Keratinocyte (primary cell): Measurements from ENCODE around the gene CFL1. TPM values are rescaled to one million over a fixed set of nuclear protein-coding genes. Genes with fewer than 3 reads are reported as not detected.

Experiments
- DNase-seq: peaks from one replicate; pipeline ENCODE4 v3.0.0-alpha.2; 2011; ENCODE audit warnings: low read depth, missing footprints, low spot score
- FAIRE-seq: peaks from 2 replicates; lab custom pipeline; 2011; peaks lifted over from hg19 to GRCh38; lab: Jason Lieb, UNC
- H2AFZ ChIP-seq: 2 replicates; pipeline ENCODE4 v1.6.0; 2012; ENCODE audit warnings: low read length, control low read depth, inconsistent platforms; ENCODE audit not compliant: control insufficient read depth
- H3K27ac ChIP-seq: 2 replicates; pipeline ENCODE4 v1.5.1; 2011; ENCODE audit warnings: low read length; ENCODE audit not compliant: control insufficient read depth, insufficient read depth
- H3K27me3 ChIP-seq: 3 replicates; pipeline ENCODE4 v1.6.0; 2011; ENCODE audit warnings: low read length; ENCODE audit not compliant: control insufficient read depth, insufficient read depth; ENCODE audit errors: extremely low read depth
- H3K36me3 ChIP-seq, 2 experiments: 2 replicates in 1 of 2; 3 replicates in 1 of 2; pipeline ENCODE4 v1.5.1; 2011; ENCODE audit warnings: low read length in 2 of 2, mild to moderate bottlenecking in 1 of 2; ENCODE audit not compliant: control insufficient read depth in 2 of 2, insufficient read depth in 2 of 2; ENCODE audit errors: extremely low read depth in 1 of 2
- H3K4me1 ChIP-seq: 3 replicates; pipeline ENCODE4 v1.5.1; 2011; ENCODE audit warnings: low read length; ENCODE audit not compliant: control insufficient read depth, insufficient read depth; ENCODE audit errors: extremely low read depth
- H3K4me2 ChIP-seq: 3 replicates; pipeline ENCODE4 v1.6.0; 2011; ENCODE audit warnings: low read depth, low read length; ENCODE audit not compliant: control insufficient read depth, insufficient read depth; ENCODE audit errors: extremely low read depth
- H3K4me3 ChIP-seq, 3 experiments: fragments of 200-600 bp in 1 of 3; sonication (generic) in 1 of 3; 2 replicates in 2 of 3; 3 replicates in 1 of 3; pipeline ENCODE4 v1.5.1; 2011 to 2016; ENCODE audit warnings: low read length in 3 of 3, mild to moderate bottlenecking in 3 of 3, control low read depth in 2 of 3, inconsistent platforms in 1 of 3, low read depth in 1 of 3, mixed read lengths in 1 of 3, mixed run types in 1 of 3, moderate library complexity in 1 of 3; ENCODE audit not compliant: control insufficient read depth in 2 of 3, insufficient read depth in 2 of 3; ENCODE audit errors: extremely low read depth in 1 of 3
- H3K79me2 ChIP-seq: 2 replicates; pipeline ENCODE4 v1.6.0; 2012; ENCODE audit warnings: low read length; ENCODE audit not compliant: control insufficient read depth, insufficient read depth
- H3K9ac ChIP-seq: 3 replicates; pipeline ENCODE4 v1.6.0; 2011; ENCODE audit warnings: low read length; ENCODE audit not compliant: control insufficient read depth, insufficient read depth; ENCODE audit errors: extremely low read depth
- H3K9me1 ChIP-seq: 3 replicates; pipeline ENCODE4 v1.6.0; 2011; ENCODE audit warnings: low read length; ENCODE audit not compliant: control insufficient read depth, insufficient read depth; ENCODE audit errors: extremely low read depth
- H3K9me3 ChIP-seq: 2 replicates; pipeline ENCODE4 v1.5.1; 2012; ENCODE audit warnings: low read depth, low read length; ENCODE audit not compliant: control insufficient read depth
- H4K20me1 ChIP-seq: 3 replicates; pipeline ENCODE4 v1.6.0; 2011; ENCODE audit warnings: low read length; ENCODE audit not compliant: control insufficient read depth, insufficient read depth; ENCODE audit errors: extremely low read depth
- CTCF ChIP-seq, 3 experiments: IDR thresholded peaks in 1 of 3; conservative IDR thresholded peaks in 1 of 3; optimal IDR thresholded peaks in 1 of 3; 2 replicates in 2 of 3; 3 replicates in 1 of 3; pipeline versions ENCODE3 to v1.5.1; 2011; ENCODE audit warnings: low read length in 3 of 3, mild to moderate bottlenecking in 3 of 3, moderate library complexity in 2 of 3, control low read depth in 1 of 3, inconsistent platforms in 1 of 3; ENCODE audit not compliant: insufficient read depth in 2 of 3; ENCODE audit errors: extremely low read depth in 1 of 3
- EZH2 ChIP-seq: IDR thresholded peaks from one replicate; pipeline ENCODE4 v1.6.1; 2012; ENCODE audit warnings: inconsistent platforms, mild to moderate bottlenecking, low read length, moderate library complexity
- dilution Hi-C: fragments of 300-500 bp; cut with MboI; formaldehyde crosslinking; loops from one replicate; pipeline ENCODE4 v1.7.0; 2020; ENCODE audit warnings: low sequenced_read_pairs; ENCODE audit not compliant: extremely low pct_ligation_motif_present
- polyA plus RNA-seq, 5 experiments: library from polyadenylated mRNA; depleted of rRNA in 3 of 5; stranded (reverse) in 3 of 5; stranded (forward) in 1 of 5; unstranded in 1 of 5; fragments of >200 nt; gene quantifications; 1 replicate in 1 of 5; 2 replicates in 3 of 5; 3 replicates in 1 of 5; pipeline versions ENCODE4 v1.2.1 to v1.2.3, GENCODE V29; 2011 to 2012; ENCODE audit warnings: missing spikeins in 2 of 5, low read depth in 1 of 5, low replicate concordance in 1 of 5

CFL1 gene
- polyA plus RNA-seq, 1 donor (not counting 4 experiments of a cell fraction or from before 2014, with no cell fraction given), result 1,236 TPM

- peak within 1 kb of the TSS; percentile 70 for H3K27ac ChIP-seq
- H3K27me3 ChIP-seq, result no peaks in the 10 kb centered on the region
- no peak for TF ChIP-seq EZH2
- TF ChIP-seq CTCF (optimal IDR thresholded peaks at IDR 0.05 in 1 of 3, IDR thresholded peaks at IDR 0.05 in 1 of 3, conservative IDR thresholded peaks at IDR 0.05 in 1 of 3; ENCODE audit: extremely low read depth in 1 of 3, insufficient read depth in 2 of 3, low read length in 3 of 3), result peak; percentile 68 to 94 (median 69)
- peak within 1 kb of the TSS; percentile 67 for H3K9ac ChIP-seq
- no peaks in the 10 kb centered on the region for H3K9me3 ChIP-seq
- H3K4me1 ChIP-seq, result peaks cover 38% of the 10 kb centered on the region
- H4K20me1 ChIP-seq, result peaks cover 13% of the 10 kb centered on the region
- peaks cover 22% of the 10 kb centered on the region for H3K79me2 ChIP-seq
- peak within 1 kb of the TSS; percentile 60 to 91 (median 89) for H3K4me3 ChIP-seq
- H3K9me1 ChIP-seq, result no peaks in the 10 kb centered on the region
- no peak for DNase-seq
- dilution Hi-C loops, result no loop called here
- peak within 1 kb of the TSS; percentile 92 for H3K4me2 ChIP-seq
- FAIRE-seq, result no peak
- H3K36me3 ChIP-seq, result peaks cover 30 to 48% of the 10 kb centered on the region in 2 experiments
- H2AFZ ChIP-seq, result peak within 1 kb of the TSS; percentile 85
Observed at GRCh38 chr11:65888163-65888814, 30.3 kb upstream of the CFL1 start, which contains the start of gene FIBP. FIBP (minus strand) TSS chr11:65888471; CDS start chr11:65888418, 53 bp downstream.

GRCh38 chr11:65887723-65888162 is 29.8 kb upstream of the CFL1 start:
- peaks cover 35% of the 10 kb centered on the region for H3K4me1 ChIP-seq
- dilution Hi-C loops, result no loop called here
- peaks cover 9% of the 10 kb centered on the region for H4K20me1 ChIP-seq
- H3K4me3 ChIP-seq, result peak overlapping the region; percentile 60 to 91 (median 89)
- DNase-seq (no peak), FAIRE-seq (no peak)
- H3K36me3 ChIP-seq, result peaks cover 29 to 48% of the 10 kb centered on the region in 2 experiments
- no peaks in the 10 kb centered on the region for H3K9me3 ChIP-seq
- peak overlapping the region; percentile 92 for H3K4me2 ChIP-seq
- peak overlapping the region; percentile 67 for H3K9ac ChIP-seq
- H3K79me2 ChIP-seq, result peaks cover 19% of the 10 kb centered on the region
- H3K9me1 ChIP-seq, result no peaks in the 10 kb centered on the region
- H2AFZ ChIP-seq, result peak overlapping the region; percentile 85
- no peaks in the 10 kb centered on the region for H3K27me3 ChIP-seq
- TF ChIP-seq CTCF (optimal IDR thresholded peaks at IDR 0.05 in 1 of 3, IDR thresholded peaks at IDR 0.05 in 1 of 3, conservative IDR thresholded peaks at IDR 0.05 in 1 of 3; ENCODE audit: extremely low read depth in 1 of 3, insufficient read depth in 2 of 3, low read length in 3 of 3) (no peak), EZH2 (no peak)
- H3K27ac ChIP-seq, result peak overlapping the region; percentile 64
